ENCODE data around the gene CORO1C.
"Not testable (repeated sequence)": the region's sequence is repeated elsewhere in the genome, so short reads cannot be mapped to it uniquely, and the experiment has no call there.

CORO1C gene

GRCh38 chr12:108753976-108754375, 22.7 kb upstream of the CORO1C start:
- DNase-seq (ENCODE audit: low read depth), result no peak

- DNase-seq (ENCODE audit: low read depth), result no peak
These were observed 21.1 kb upstream of the CORO1C start for GRCh38 chr12:108752387-108752786.

- no peak for DNase-seq (ENCODE audit: low read depth)
These were observed 20.5 kb upstream of the CORO1C start for GRCh38 chr12:108751821-108752220.

GRCh38 chr12:108751003-108751402, 19.7 kb upstream of the CORO1C start:
- not testable (repeated sequence) for DNase-seq (ENCODE audit: low read depth)

DNA sequence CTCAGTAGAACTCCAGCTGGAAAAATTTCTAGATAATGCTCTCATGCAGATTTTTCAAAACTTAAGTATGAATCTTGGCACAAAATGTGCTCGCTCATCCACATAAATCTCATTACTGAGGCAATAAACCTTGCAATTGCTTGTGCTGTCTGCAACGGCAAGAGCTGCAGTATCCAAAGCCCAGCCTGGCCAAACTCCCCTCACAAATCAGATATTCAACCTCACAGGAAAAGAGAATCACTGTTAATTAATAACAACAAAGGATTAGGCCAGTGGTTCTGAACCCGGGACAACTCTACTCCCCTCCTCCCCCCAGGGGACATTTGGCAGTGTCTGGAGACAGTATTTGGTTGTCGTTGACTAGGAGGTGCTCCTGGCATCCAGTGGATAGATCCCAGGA, 19.2 kb upstream of the CORO1C start:
- DNase-seq (ENCODE audit: low read depth), result no peak

- DNase-seq (ENCODE audit: low read depth), result no peak
These were observed 16.2 kb upstream of the CORO1C start for GRCh38 chr12:108747563-108747962.

GRCh38 chr12:108745641-108746040, 14.3 kb upstream of the CORO1C start:
- no peak for DNase-seq (ENCODE audit: low read depth)

GRCh38 chr12:108744021-108744897, 12.9 kb upstream of the CORO1C start:
- no peak for DNase-seq (ENCODE audit: low read depth)

DNA sequence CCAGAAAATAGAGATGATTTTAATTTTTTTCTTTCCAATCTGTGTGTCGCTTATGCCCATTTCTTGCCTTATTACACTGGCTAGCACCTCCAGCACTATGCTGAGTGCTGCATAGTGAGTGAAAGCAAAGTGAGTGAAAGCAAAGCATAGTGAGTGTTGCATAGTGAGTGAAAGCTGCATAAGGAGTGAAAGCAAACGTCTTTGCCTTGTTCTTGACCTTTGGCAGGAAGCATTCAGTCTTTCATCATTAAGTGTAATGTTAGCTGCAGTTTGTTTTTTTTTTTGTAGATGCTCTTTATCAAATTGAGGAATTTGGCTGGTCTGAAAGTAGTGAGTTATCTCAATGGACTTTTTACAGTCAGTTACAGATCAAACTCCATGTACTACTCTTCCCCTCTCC, 6.9 kb upstream of the CORO1C start:
- DNase-seq (ENCODE audit: low read depth), result peak; percentile 45

DNA sequence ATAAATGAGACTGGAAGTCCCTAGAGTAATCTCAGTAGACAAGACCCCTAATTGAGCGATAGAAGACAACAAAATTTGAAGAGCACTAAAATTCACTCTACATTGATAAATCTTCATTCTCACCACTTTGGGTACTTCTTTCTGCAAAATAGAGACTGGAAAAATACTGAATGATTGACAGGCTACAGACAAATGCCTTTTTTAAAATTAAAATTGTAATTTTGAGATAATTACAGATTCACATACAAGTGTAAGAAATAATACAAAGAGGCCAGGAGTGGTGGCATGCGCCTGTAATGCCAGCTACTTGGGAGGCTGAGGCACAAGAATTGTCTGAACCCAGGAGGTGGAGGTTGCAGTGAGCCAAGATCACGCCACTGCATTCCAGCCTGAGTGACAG, 4.5 kb upstream of the CORO1C start:
- no peak for DNase-seq (ENCODE audit: low read depth)

GRCh38 chr12:108734200-108734906, 3.0 kb upstream of the CORO1C start:
- DNase-seq (ENCODE audit: low read depth), result peak; percentile 92

DNA sequence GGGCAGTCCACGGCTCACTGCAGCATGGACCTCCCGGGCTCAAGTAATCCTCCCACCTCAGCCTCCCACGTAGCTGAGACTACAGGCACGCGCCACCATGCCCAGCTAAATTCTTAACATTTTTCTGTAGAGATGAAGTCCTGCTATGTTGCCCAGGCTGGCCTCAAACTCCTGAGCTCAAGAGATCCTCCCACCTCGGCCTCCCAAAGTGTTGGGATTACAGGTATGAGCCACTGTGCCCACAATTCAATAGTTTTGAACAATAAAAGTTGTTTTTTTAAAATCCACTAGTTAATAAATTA, 1.9 kb upstream of the CORO1C start:
- DNase-seq (ENCODE audit: low read depth), result not testable (repeated sequence)

GRCh38 chr12:108732489-108733229, 1.3 kb upstream of the CORO1C start:
- DNase-seq (ENCODE audit: low read depth), result no peak

DNA sequence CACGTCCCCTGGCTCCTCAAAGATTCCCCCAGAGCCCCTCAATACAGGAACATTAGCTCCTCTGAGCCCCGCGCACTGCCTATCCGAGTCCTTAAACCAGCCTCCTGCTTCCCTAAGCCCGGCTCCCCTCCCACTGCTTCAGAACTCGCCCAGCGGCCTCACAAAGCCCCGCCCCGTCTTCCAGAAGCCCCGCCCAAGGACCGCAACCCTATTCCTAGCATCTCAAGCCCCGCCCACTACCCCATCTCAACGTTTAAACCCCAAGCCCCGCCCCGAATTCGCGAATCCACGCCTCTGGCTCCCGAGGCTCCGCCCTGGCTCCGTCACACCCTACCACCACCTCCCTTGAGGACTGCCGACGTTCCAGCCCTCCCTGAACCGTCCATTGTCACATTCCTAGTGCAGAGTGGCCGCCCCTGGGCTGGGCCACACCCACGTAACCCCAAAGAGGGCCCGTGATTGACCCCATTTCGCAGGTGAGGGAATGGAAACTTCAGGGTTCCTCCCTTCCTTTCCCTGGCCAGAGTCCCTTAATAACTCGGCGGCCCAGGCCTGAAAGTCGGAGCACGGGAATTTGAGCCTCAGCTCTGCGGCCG, 646 bp upstream of the CORO1C start:
- peak; percentile 97 for DNase-seq (ENCODE audit: low read depth)

DNA sequence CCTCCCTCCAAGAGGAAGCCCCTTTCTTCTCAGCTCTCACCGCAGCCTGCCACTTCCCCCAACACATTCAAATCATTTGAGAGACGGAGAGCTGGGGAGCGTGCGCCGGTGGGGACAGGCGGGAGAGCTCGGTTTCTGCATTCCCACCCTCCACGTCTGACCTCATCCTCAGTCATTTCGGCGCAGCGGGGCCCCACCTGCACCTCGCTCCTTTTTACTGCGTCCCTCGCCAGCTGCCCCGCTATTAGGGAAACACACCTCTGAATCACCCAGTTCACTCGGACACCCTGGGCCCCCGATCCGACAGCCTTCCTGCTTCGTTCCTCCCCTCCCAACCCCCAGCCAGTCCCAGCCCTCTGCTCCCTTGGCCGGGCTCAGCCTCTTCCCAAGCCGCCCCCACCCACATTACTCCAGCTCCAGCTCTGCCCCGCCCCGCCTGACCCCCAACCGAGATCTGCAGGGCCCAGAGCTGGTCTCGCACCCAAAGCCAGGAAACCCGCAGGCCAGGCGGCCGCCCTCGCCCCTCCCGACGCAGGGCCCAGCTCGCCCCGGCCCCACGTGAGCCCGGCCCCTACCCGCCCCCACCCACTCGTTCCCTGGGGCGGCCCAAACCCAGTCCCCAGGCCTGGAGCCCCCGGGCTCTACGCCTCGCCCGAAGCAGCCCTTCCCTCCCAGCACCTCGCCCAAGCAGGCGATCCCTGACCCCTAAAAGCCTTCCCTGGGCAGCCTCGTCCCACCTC, 783 bp downstream of the CORO1C start:
- DNase-seq (ENCODE audit: low read depth), result peak; percentile 83

DNA sequence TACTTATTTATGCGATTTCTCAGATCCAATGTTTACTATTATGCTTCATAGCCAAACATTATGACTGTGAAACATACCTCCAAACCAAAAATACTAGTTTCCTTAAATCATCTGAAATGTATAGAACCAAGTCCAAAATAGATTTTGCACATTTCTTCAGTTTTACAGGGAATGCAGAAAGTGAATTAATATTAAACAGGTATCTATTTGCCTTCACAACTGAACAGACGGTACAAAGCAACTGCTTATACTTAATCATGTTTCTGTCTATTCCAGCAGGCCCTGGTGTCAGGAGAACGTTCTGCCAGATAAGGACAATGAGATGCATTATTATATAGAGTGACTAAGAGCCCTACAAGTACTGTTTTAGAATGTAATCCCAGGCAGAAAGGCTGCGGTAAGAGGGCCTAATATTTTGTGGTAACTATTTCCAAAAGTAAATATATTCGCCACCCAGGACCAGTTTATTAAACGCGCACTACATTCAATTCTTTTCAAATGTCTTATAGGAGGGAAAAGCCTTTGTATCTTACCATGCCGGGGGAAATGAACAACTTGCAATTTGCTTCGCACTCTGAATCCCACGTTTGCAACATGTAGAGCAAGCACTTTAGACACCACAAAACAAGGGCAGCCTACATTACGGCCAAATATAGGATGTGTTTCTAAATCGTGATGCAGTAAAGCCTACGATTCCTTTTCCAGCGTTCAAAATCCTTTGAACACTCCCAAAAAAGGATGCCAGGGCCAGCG, 1.5 kb downstream of the CORO1C start:
- DNase-seq (ENCODE audit: low read depth), result peak; percentile 69

DNA sequence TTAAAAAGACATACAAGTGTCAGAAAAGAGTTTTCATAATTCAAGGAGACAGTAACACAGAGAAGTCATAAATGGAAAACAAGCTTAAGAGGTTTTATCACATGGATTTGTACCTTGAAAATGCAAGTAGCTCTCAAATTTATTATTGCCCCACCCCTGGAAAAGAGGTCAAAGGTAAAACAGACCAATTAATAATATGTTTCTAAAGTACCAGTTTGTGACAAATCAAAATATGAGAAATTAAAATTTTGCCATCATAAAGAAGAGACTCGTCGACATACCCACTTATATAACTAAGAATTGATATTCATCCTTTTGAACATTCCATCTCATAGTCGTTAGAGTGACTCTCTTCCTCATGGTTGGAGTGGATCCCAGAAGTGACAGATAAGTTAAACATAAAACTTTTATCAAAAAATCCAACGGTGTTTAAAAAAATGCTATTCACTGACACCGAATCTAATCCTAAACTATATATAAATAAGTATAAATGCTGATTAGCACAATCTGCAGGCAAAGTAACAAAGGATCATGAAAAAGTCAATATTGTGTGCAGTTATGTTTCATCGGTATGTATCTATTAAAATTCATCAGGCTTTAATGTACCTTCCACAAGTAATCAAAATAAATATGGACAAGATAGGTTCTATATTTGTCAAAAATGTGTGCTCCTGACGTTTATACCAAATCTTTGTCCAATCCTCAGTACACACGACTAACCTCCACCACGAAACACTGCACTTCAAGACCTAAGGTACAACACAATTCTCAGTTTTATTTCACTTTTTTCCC, 2.3 kb downstream of the CORO1C start:
- DNase-seq (ENCODE audit: low read depth), result peak; percentile 37

GRCh38 chr12:108727868-108728735, 3.2 kb downstream of the CORO1C start:
- DNase-seq (ENCODE audit: low read depth), result no peak

GRCh38 chr12:108727161-108727560, 4.2 kb downstream of the CORO1C start:
- no peak for DNase-seq (ENCODE audit: low read depth)

DNA sequence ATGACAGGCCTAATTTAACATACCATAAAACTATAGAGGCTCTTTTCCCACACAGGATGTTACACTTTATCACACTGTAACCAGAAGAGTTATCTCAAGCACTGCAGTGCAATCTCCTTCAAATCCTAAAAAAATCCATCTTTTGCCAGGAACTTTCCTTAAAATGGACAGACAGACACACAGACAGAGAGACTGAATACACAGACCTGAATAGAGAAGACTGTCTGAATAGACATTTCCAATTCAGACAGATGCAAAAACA, 6.5 kb downstream of the CORO1C start:
- DNase-seq (ENCODE audit: low read depth), result no peak
